ENCODE measurements around the gene SSU72.

- TF ChIP-seq CTCF (IDR thresholded peaks at IDR 0.05), result no peak
- TF ChIP-seq EZH2 (IDR thresholded peaks at IDR 0.05), result no peak
- TF ChIP-seq EZH2phosphoT487 (IDR thresholded peaks at IDR 0.05), result no peak
These were observed 39.7 kb upstream of the SSU72 start for GRCh38 chr1:1614204-1614953.

Measured in neural progenitor cell (in vitro differentiated cells).